Endothelial cell of umbilical vein (primary cell): Measurements from ENCODE around the gene LRP1B. TPM values are rescaled to one million over a fixed set of nuclear protein-coding genes. Genes with fewer than 3 reads are reported as not detected.

Experiments
- BruUV-seq: library from RNA; stranded (reverse); fragments of 400-500 nt; replicated peaks from 2 replicates; lab custom pipeline; 2021; lab: Mats Ljungman, UMichigan
- CTCF ChIA-PET: fragments of 300-600, 350-600 bp; sonication (Branson Sonifier 250); formaldehyde crosslinking; loops from one replicate; lab custom pipeline; 2021; ENCODE audit warnings: antibody characterized with exemption, inconsistent platforms; lab: Charles Lee
- POLR2A ChIA-PET: fragments of 300-600, 350-600 bp; sonication (Branson Sonifier 250); formaldehyde crosslinking; loops from one replicate; lab custom pipeline; 2021; ENCODE audit warnings: antibody characterized with exemption, inconsistent platforms; lab: Charles Lee
- DNase-seq: peaks from one replicate; pipeline ENCODE4 v3.0.0-alpha.2; 2011; ENCODE audit warnings: low read depth, low spot score
- FAIRE-seq: peaks from 2 replicates; lab custom pipeline; 2011; peaks lifted over from hg19 to GRCh38; lab: Jason Lieb, UNC
- H2AFZ ChIP-seq: 2 replicates; pipeline ENCODE4 v1.6.0; 2012; ENCODE audit warnings: low read depth, low read length, control low read depth, inconsistent platforms
- H3K27ac ChIP-seq: 2 replicates; pipeline ENCODE4 v1.5.1; 2011; ENCODE audit warnings: low read depth, mild to moderate bottlenecking, control low read depth, low read length, moderate library complexity; ENCODE audit not compliant: insufficient read depth
- H3K27me3 ChIP-seq, 2 experiments: 2 replicates each; pipeline versions ENCODE4 v1.6.0 to v1.6.1; 2011; ENCODE audit warnings: low read length in 2 of 2, mixed read lengths in 1 of 2; ENCODE audit not compliant: control insufficient read depth in 2 of 2, insufficient read depth in 2 of 2
- H3K36me3 ChIP-seq, 2 experiments: 2 replicates in 1 of 2; 3 replicates in 1 of 2; pipeline ENCODE4 v1.5.1; 2011; ENCODE audit warnings: low read length in 2 of 2, mild to moderate bottlenecking in 1 of 2, moderate library complexity in 1 of 2; ENCODE audit not compliant: control insufficient read depth in 2 of 2, insufficient read depth in 2 of 2; ENCODE audit errors: extremely low read depth in 1 of 2
- H3K4me1 ChIP-seq: 3 replicates; pipeline ENCODE4 v1.5.1; 2011; ENCODE audit warnings: mild to moderate bottlenecking, low read length; ENCODE audit not compliant: control insufficient read depth, insufficient read depth; ENCODE audit errors: extremely low read depth
- H3K4me2 ChIP-seq: 2 replicates; pipeline ENCODE4 v1.6.1; 2011; ENCODE audit warnings: low read length, control low read depth, mixed read lengths; ENCODE audit not compliant: insufficient read depth
- H3K4me3 ChIP-seq, 3 experiments: fragments of 200-600 bp in 1 of 3; sonication (generic), shearing (Covaris generic) in 1 of 3; replicated peaks in 1 of 3; 2 replicates each; pipeline ENCODE4 v1.5.1; 2011 to 2016; ENCODE audit warnings: control low read depth in 3 of 3, low read length in 3 of 3, mild to moderate bottlenecking in 2 of 3, inconsistent platforms in 1 of 3, low read depth in 1 of 3, moderate library complexity in 1 of 3; ENCODE audit not compliant: insufficient read depth in 1 of 3
- H3K79me2 ChIP-seq: 2 replicates; pipeline ENCODE4 v1.6.0; 2012; ENCODE audit warnings: low read length, inconsistent platforms; ENCODE audit not compliant: control insufficient read depth, insufficient read depth
- H3K9ac ChIP-seq: replicated peaks from 2 replicates; pipeline ENCODE3; 2011; ENCODE audit warnings: low read length, control low read depth; ENCODE audit not compliant: insufficient read depth; ENCODE audit errors: extremely low read depth
- H3K9me1 ChIP-seq: replicated peaks from 3 replicates; pipeline ENCODE4 v1.6.0; 2011; ENCODE audit warnings: mild to moderate bottlenecking, low read length; ENCODE audit not compliant: control insufficient read depth, insufficient read depth; ENCODE audit errors: extremely low read depth
- H3K9me3 ChIP-seq: replicated peaks from 2 replicates; pipeline ENCODE4 v1.5.1; 2012; ENCODE audit warnings: low read length, inconsistent platforms; ENCODE audit not compliant: control insufficient read depth, insufficient read depth
- H4K20me1 ChIP-seq: replicated peaks from 2 replicates; pipeline ENCODE3; 2011; ENCODE audit warnings: mild to moderate bottlenecking, low read length; ENCODE audit not compliant: control insufficient read depth, insufficient read depth; ENCODE audit errors: extremely low read depth
- CTCF ChIP-seq, 2 donors: IDR thresholded peaks; 1 replicate in 1 of 2; 2 replicates in 1 of 2; pipeline ENCODE4 v1.5.1; 2011; ENCODE audit warnings: low read length in 2 of 2, mild to moderate bottlenecking in 2 of 2, moderate library complexity in 2 of 2, control low read depth in 1 of 2, inconsistent platforms in 1 of 2, low read depth in 1 of 2; ENCODE audit not compliant: insufficient read depth in 1 of 2; ENCODE audit errors: extremely low read depth in 1 of 2
- FOS ChIP-seq: IDR thresholded peaks from 2 replicates; pipeline ENCODE4 v1.6.1; 2011; ENCODE audit warnings: mild to moderate bottlenecking, low read length, moderate library complexity, borderline replicate concordance; ENCODE audit not compliant: insufficient read depth
- JUN ChIP-seq: IDR thresholded peaks from 2 replicates; pipeline ENCODE4 v1.6.1; 2011; ENCODE audit warnings: borderline replicate concordance, low read depth; ENCODE audit not compliant: insufficient read length, insufficient read depth
- MAX ChIP-seq: IDR thresholded peaks from 2 replicates; pipeline ENCODE4 v1.6.1; 2011; ENCODE audit not compliant: insufficient read depth, insufficient read length
- POLR2AphosphoS5 ChIP-seq: IDR thresholded peaks from 2 replicates; pipeline ENCODE4 v1.6.1; 2012; ENCODE audit warnings: low read depth, mild to moderate bottlenecking, control low read depth, low read length, moderate library complexity; ENCODE audit not compliant: insufficient read depth
- dilution Hi-C: fragments of 300-500 bp; cut with MboI; formaldehyde crosslinking; loops from one replicate; pipeline ENCODE4 v1.15.0; 2019; ENCODE audit warnings: low sequenced_read_pairs; ENCODE audit not compliant: extremely low pct_ligation_motif_present
- intact Hi-C: fragments of 100-400 bp; cut with micrococcal nuclease; formaldehyde crosslinking; loops from one replicate; pipeline ENCODE4 v1.10.0; 2022
- polyA plus RNA-seq, 4 experiments: library from polyadenylated mRNA; depleted of rRNA in 3 of 4; stranded (reverse) in 3 of 4; unstranded in 1 of 4; fragments of >200 nt; gene quantifications; 2 replicates each; pipeline versions ENCODE4 v1.2.1 to v1.2.3, GENCODE V29; 2011 to 2012; ENCODE audit warnings: missing spikeins in 1 of 4
- total RNA-seq: library from RNA; stranded (reverse); gene quantifications from 2 replicates; pipeline ENCODE4 v1.2.3, GENCODE V29; 2021

Gene LRP1B
- total and polyA plus RNA-seq, 2 donors (not counting 3 experiments of a cell fraction or from before 2014, with no cell fraction given) = 0.03 to 0.07 TPM

GRCh38 chr2:140589273-140589672 lies 1541.5 kb downstream of the LRP1B start:
- TF ChIP-seq FOS (no peak), MAX (no peak), POLR2AphosphoS5 (no peak), CTCF (IDR thresholded peaks at IDR 0.05; ENCODE audit: extremely low read depth in 1 of 2, insufficient read depth in 1 of 2, low read depth in 1 of 2, low read length in 2 of 2) (no peak), JUN (no peak)
- intact Hi-C loops = no loop called here
- no peaks in the 10 kb centered on the region for H4K20me1 ChIP-seq
- no peaks in the 10 kb centered on the region for H3K9me3 ChIP-seq
- H3K27me3 ChIP-seq = no peaks in the 10 kb centered on the region
- ChIA-PET POLR2A (no interaction called here), CTCF (interaction anchor here (1.2 kb wide), 1 partner anchor 18 kb away, joined by 3 read pairs; no protein-coding TSS in a partner anchor)
- H3K4me2 ChIP-seq = no peak overlapping the region
- H3K36me3 ChIP-seq = no peaks in the 10 kb centered on the region
- dilution Hi-C loops = no loop called here
- H3K9me1 ChIP-seq = no peaks in the 10 kb centered on the region
- H3K4me1 ChIP-seq = no peaks in the 10 kb centered on the region
- no peaks in the 10 kb centered on the region for H3K79me2 ChIP-seq
- no TSS peak for BruUV-seq
- H3K9ac ChIP-seq = no peak overlapping the region
- no peak overlapping the region for H3K27ac ChIP-seq
- DNase-seq (no peak), FAIRE-seq (no peak)
- H2AFZ ChIP-seq = no peak overlapping the region
- H3K4me3 ChIP-seq = no peak overlapping the region

GRCh38 chr2:140586379-140586778 lies 1544.4 kb downstream of the LRP1B start:
- CTCF ChIA-PET = interaction anchor here (0.7 to 2.8 kb wide), 17 partner anchors 10 to 1553 kb away, joined by 3 to 30 read pairs (median 5); no protein-coding TSS in a partner anchor
- Histone ChIP-seq H3K79me2 (no peaks in the 10 kb centered on the region), H4K20me1 (no peaks in the 10 kb centered on the region), H3K27ac (no peak overlapping the region), H3K27me3 (no peaks in the 10 kb centered on the region), H3K36me3 (no peaks in the 10 kb centered on the region), H3K4me1 (no peaks in the 10 kb centered on the region), H3K9me1 (no peaks in the 10 kb centered on the region), H3K4me3 (no peak overlapping the region), H3K9me3 (no peaks in the 10 kb centered on the region), H3K9ac (no peak overlapping the region), H2AFZ (no peak overlapping the region), H3K4me2 (no peak overlapping the region)
- dilution Hi-C loops (no loop called here), intact Hi-C loops (loop anchor here (1.0 kb wide), 1 partner anchor 277 kb away; no protein-coding TSS in a partner anchor)
- FAIRE-seq = peak; percentile 83
- peak; percentile 42 for DNase-seq
- no TSS peak for BruUV-seq
- POLR2A ChIA-PET = no interaction called here
- TF ChIP-seq MAX (no peak), CTCF (IDR thresholded peaks at IDR 0.05; ENCODE audit: extremely low read depth in 1 of 2, insufficient read depth in 1 of 2, low read depth in 1 of 2, low read length in 2 of 2) (peak; percentile 49 to 67), POLR2AphosphoS5 (no peak)
